ENCODE data around the gene E2F1. TPM values are rescaled to one million over a fixed set of nuclear protein-coding genes. Genes with fewer than 3 reads are reported as not detected.

E2F1 gene
- total and polyA plus RNA-seq, 8 donors: 2.3 to 24.9 (median 4.6) TPM

DNA sequence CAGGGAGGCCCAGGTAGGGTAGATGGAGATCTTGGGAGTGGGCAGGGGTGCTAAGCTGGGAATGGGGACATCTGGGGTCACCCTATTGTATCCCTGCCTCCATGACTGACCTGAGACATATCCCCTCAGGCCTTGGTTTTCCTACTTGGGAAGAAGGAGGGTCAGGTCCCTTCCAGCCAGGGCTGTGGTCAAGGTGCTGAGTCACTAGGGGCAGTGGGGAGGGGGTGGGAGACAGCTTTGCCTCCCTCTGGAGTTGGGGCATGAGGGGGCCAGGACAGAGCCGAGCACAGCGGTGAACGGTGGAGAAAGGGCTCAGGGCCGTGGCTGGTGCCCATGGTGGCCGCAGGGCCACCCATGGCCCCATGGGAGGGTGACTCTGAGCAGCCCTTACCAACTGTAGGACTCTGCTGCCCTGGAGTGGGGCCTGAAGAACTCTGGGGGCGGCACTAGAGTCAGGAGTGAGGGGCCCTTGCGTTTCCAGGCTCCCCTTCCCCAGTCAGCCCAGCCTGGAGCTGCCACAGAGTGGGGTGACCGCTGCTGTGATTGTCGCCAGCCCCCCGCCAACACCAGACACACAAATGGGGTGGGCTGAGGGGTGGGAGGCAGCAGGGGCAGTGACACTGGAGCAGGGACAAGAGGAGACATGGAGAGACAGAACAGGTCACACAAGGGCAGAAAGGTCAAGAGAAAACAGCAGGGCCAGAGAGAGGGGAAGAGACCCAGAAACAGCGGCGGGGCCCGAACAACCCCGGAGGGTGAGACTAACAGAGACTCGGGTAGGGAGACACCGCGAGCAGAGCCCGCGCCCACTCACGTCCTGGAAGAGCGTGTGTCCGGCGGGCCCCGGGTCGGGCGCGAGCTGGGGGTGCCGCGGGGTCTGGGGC is 12.5 kb downstream of the E2F1 start:
- Histone ChIP-seq H3K27ac (peak overlapping the region; percentile 88 to 94 (median 90)), H3K9me3 (no peaks in the 10 kb centered on the region), H3K4me1 (peaks cover 44 to 80% (median 71%) of the 10 kb centered on the region in 4 donors), H3K36me3 (peaks cover 0 to 28% (median 21%) of the 10 kb centered on the region in 4 donors), H3K27me3 (no peaks in the 10 kb centered on the region), H3K4me3 (peak overlapping the region; percentile 68 to 78 (median 78))
- TF ChIP-seq, protein P1, sequence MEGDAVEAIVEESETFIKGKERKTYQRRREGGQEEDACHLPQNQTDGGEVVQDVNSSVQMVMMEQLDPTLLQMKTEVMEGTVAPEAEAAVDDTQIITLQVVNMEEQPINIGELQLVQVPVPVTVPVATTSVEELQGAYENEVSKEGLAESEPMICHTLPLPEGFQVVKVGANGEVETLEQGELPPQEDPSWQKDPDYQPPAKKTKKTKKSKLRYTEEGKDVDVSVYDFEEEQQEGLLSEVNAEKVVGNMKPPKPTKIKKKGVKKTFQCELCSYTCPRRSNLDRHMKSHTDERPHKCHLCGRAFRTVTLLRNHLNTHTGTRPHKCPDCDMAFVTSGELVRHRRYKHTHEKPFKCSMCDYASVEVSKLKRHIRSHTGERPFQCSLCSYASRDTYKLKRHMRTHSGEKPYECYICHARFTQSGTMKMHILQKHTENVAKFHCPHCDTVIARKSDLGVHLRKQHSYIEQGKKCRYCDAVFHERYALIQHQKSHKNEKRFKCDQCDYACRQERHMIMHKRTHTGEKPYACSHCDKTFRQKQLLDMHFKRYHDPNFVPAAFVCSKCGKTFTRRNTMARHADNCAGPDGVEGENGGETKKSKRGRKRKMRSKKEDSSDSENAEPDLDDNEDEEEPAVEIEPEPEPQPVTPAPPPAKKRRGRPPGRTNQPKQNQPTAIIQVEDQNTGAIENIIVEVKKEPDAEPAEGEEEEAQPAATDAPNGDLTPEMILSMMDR (IDR thresholded peaks at IDR 0.05): no peak
- TF ChIP-seq EP300 (IDR thresholded peaks at IDR 0.05): no peak
- no peak for TF ChIP-seq POLR2AphosphoS5 (IDR thresholded peaks at IDR 0.05)
- no peak for TF ChIP-seq POLR2A (IDR thresholded peaks at IDR 0.05)
- WGBS, 5 donors: 7 to 23% (median 11%) methylated on average over 18 to 29 of the region's 29 CpGs
- intact Hi-C loops (cut with DNase I; ENCODE audit: low total_unique reads): no loop called here
- no peak for DNase-seq

GRCh38 chr20:33673114-33673409 is 13.1 kb downstream of the E2F1 start:
- peaks cover 0 to 33% (median 23%) of the 10 kb centered on the region in 4 donors for H3K36me3 ChIP-seq
- 39 to 60% (median 47%) methylated on average over 4 of the region's 4 CpGs for WGBS, 5 donors
- no peak for DNase-seq
- H3K4me3 ChIP-seq: peak overlapping the region; percentile 68 to 78 (median 78)
- TF ChIP-seq POLR2AphosphoS5 (IDR thresholded peaks at IDR 0.05): no peak
- TF ChIP-seq EP300 (IDR thresholded peaks at IDR 0.05): no peak
- TF ChIP-seq, protein P1 (IDR thresholded peaks at IDR 0.05): no peak
- TF ChIP-seq POLR2A (IDR thresholded peaks at IDR 0.05): no peak
- no peaks in the 10 kb centered on the region for H3K9me3 ChIP-seq
- intact Hi-C loops (cut with DNase I; ENCODE audit: low total_unique reads): no loop called here
- H3K27ac ChIP-seq: peak overlapping the region; percentile 53 to 94 (median 90)
- no peaks in the 10 kb centered on the region for H3K27me3 ChIP-seq
- peaks cover 44 to 80% (median 77%) of the 10 kb centered on the region in 4 donors for H3K4me1 ChIP-seq

GRCh38 chr20:33672426-33673113 is 13.6 kb downstream of the E2F1 start:
- Histone ChIP-seq H3K4me3 (peak overlapping the region; percentile 68 to 78 (median 78)), H3K4me1 (peaks cover 46 to 85% (median 82%) of the 10 kb centered on the region in 4 donors), H3K27me3 (no peaks in the 10 kb centered on the region), H3K36me3 (peaks cover 0 to 33% (median 23%) of the 10 kb centered on the region in 4 donors), H3K9me3 (no peaks in the 10 kb centered on the region), H3K27ac (peak overlapping the region; percentile 53 to 94 (median 90))
- no peak for DNase-seq
- TF ChIP-seq, protein P1 (IDR thresholded peaks at IDR 0.05): no peak
- TF ChIP-seq POLR2AphosphoS5 (IDR thresholded peaks at IDR 0.05): no peak
- no peak for TF ChIP-seq POLR2A (IDR thresholded peaks at IDR 0.05)
- WGBS, 5 donors: 40 to 55% (median 46%) methylated on average over 16 to 17 of the region's 17 CpGs
- intact Hi-C loops (cut with DNase I; ENCODE audit: low total_unique reads): no loop called here

DNA sequence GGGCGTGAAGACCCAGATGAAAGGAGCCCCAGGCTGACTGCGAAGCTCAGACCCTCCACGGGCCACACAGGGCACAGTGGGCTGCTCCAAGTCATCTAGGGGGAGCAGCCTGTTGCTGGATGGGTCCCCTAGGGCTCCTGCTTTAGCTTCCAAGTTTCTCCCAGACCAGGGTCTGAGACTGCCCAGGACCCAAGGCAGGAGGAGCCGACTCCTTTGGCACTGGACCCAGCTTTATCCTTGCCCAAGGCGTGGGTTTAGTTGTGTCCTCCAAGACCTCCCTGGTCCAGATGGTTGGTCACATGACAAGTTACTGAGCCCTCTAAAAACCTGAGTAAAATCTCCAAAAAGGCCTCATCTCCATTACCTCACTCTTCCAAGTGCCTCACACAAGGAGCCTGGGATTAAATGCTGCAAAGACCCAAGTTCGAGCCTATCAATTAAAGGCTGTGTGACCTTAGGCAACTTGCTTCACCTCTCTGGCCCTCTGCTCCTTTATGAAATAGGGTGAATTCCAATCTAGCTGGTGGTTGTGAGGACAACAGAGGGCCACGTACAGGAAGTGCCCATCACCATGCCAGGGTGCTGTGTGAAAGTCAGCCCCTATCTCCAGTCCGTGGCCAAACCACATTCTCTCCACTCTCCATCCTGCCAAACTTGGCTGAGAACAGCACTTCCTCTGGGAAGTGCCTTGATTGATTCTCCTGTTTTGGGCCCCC is 14.5 kb downstream of the E2F1 start:
- H3K4me1 ChIP-seq: peaks cover 54 to 93% (median 89%) of the 10 kb centered on the region in 4 donors
- H3K36me3 ChIP-seq: peaks cover 0 to 33% (median 23%) of the 10 kb centered on the region in 4 donors
- TF ChIP-seq POLR2A (IDR thresholded peaks at IDR 0.05): no peak
- no peaks in the 10 kb centered on the region for H3K9me3 ChIP-seq
- H3K27me3 ChIP-seq: no peaks in the 10 kb centered on the region
- intact Hi-C loops (cut with DNase I; ENCODE audit: low total_unique reads): no loop called here
- DNase-seq: no peak
- H3K27ac ChIP-seq: peak overlapping the region; percentile 5 to 94 (median 90)
- 68 to 76% (median 72%) methylated on average over 7 to 8 of the region's 8 CpGs for WGBS, 5 donors
- H3K4me3 ChIP-seq: no peak overlapping the region

Data from stomach (tissue), 9 donors.